Caki2 (cell line): ENCODE measurements around the gene CDK18. TPM values are rescaled to one million over a fixed set of nuclear protein-coding genes. Genes with fewer than 3 reads are reported as not detected.

Source experiments
- DNase-seq: peaks from one replicate; pipeline ENCODE4 v3.0.0-alpha.2; 2015; ENCODE audit warnings: low read depth
- in situ Hi-C: cut with HindIII; loops from 2 replicates; pipeline ENCODE4 v1.10.0; 2016; ENCODE audit warnings: low sequenced_read_pairs, low pct_unique_long_range_greater_than_20kb, mixed read lengths
- total RNA-seq: library from RNA; depleted of rRNA; stranded (reverse); fragments of >200 nt; shearing (Covaris generic); gene quantifications from 2 replicates; pipeline ENCODE4 v1.2.3, GENCODE V29; 2014; ENCODE audit warnings: low replicate concordance

CDK18 gene
- total RNA-seq, 1 experiment from 2014 or later, result 4.5 TPM

DNA sequence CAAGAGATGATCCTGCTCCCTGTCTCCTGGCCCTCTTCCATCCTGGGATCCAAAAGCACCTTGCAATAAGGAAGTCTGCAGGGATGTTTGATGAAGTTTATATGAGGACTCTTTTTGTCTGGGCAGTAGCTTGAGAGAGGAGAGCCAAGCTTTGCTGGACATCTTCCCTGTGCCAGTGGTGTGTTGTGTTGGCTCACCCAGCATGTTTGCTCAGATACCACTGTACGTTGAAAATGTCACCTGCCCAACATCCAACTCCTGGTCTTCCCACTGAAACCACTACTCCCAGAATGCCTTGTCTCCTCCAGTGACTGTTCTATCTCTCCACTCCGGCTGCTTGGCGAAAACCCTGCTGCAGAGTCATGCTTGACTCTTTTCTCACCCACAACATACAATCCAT, 12.8 kb downstream of the CDK18 start:
- no peak for DNase-seq
- in situ Hi-C loops, result no loop called here

DNA sequence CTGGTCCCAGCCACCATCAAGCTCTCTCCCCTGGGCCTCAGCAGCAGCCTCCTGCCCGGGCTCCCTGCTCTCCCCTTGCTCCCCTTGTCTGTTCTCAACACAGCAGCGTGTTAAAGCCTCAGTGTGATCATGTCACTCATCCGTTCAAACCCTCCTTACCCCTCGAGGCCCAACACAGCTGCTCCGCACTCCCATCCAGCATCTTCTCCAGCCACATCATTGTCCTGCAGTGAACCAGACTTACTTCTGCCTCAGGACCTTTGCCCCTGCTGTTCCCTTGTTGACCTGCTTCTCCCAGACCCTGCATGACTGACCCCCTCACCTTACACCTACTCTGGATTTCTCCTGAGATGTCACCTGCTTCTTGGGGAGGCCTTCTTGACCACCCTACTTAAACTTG, 13.3 kb downstream of the CDK18 start:
- no peak for DNase-seq
- in situ Hi-C loops, result no loop called here

DNA sequence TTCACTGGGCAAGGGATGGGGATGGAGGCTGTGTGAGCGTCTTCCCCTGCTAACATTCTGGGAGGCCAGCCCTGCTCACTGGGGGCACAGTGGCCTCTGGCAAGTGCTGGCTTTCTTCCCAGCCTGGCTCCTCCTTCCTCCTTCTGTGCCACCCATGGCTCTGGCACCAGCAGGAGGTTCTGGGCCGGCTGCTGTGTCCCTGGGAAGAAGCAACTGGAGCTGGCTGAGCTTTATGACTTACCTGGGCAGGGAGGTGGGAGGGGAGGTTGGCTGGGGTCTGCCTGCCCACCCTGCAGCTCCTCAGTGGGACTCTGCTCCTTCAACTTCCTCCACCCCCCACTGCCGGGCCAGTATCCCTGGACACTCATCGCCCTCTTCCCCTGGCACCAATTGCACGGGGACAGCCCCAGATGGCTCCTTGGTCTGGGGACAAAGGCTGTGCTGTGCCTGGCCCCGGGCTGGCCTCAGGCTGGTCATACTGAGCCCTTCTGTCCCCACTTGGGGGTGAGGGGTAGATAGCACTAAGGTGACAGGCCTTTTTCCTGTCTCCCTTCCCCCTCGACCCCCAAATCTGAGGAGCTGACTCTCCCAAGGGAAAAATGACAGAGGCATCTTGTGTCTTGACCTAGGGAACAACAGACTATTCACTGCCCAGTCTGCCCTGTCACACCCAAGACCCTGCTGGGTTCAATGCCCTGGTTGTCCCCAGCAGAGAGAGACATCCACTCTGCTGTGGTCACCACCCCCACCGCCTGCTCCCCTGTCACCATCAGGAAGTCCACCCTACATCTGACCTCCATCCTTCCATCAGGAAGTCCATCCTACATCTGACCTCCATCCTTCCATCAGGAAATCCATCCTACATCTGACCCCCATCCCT, 14.4 kb downstream of the CDK18 start:
- in situ Hi-C loops, result no loop called here
- DNase-seq, result no peak

DNA sequence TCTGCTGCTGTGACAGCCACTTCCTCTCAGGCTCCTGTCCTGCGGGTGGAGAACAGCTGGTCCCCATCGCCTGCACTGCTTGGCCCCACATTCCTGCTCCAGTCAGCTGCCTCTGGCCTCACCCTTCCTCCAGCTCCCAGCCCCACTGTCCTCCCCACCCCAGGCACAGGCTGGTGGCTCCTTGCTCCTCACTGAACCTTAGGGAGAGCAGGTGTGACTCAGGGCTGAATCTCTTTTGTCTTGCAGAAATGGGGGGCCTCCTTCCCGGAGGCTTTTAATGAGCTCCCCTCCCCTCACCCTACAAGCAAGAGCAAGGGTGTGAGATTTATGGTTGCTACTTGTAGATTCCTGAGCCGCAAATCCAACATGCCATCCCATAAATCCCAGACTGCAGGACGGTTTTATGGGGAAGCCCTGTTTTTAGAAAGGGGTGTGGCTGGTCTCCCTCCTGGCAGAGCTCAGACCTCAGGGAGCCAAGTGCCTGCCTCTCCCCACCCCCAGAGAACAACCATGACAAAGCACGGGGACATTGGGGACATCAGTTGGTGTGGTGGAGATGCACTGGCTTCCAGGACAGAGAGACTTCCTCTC, 15.2 kb downstream of the CDK18 start:
- in situ Hi-C loops, result no loop called here

DNA sequence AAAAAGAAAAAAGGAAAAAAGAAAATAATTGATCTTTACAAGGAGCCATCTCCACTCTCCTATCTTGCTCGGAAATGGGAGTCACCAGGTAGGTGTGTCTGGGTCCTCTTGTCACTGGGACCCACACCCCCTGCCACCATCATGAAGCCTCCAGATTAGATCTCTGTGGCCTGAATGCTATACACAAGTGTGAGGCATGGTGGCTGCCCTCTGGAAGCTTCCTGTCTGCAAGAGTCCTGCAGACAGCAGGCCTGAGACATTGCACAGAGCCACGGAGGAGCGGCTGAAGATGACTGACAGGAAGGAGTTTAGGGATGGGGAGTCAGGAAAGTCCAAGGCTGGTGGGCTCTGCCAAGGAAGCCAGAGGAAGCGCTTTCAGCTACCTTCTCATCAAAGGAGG, 16.2 kb downstream of the CDK18 start:
- in situ Hi-C loops, result no loop called here
- no peak for DNase-seq

More for the DNA sequence above, 15.2 kb downstream of the CDK18 start:
- DNase-seq, result no peak

DNA sequence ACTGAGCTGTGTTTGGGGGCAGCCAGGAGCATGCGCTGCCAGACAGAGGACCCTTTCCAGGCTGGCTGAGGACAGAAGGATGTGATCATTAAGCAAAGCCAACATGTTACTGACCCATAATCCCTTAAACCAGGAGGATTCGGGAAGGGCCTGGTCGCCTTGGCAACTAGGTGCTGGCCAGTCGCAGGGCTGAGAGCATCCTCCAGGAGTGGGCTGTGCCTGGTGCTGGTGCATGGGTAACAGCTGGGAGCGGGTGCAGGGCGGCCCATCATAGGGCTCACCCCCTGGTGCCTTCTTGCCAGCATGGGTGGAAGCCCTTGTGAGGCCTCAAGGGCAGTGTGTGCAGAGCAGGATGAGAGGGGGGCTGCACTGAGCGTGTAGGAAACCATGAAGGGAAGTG, 17.2 kb downstream of the CDK18 start:
- in situ Hi-C loops, result no loop called here
- no peak for DNase-seq

DNA sequence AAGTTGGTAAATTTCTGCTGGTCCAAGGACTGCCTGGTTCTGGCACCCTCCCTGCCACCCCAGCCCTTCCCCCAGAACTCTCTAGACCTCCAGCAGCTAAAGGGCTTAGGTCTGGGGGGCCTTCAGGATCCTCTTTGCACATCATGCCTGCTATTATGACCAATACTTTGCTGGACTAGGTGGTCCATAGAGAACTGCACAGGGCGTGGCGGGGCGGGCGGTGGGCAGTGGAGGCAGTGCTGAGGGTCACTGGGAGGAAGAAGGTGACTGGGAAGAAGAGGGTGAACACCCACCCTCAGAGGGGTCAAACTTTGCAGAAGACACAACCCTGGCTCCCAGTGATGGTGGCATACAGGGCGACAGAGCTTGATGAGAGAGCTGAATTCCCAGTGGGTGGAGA, 18.2 kb downstream of the CDK18 start:
- no peak for DNase-seq
- in situ Hi-C loops, result no loop called here

DNA sequence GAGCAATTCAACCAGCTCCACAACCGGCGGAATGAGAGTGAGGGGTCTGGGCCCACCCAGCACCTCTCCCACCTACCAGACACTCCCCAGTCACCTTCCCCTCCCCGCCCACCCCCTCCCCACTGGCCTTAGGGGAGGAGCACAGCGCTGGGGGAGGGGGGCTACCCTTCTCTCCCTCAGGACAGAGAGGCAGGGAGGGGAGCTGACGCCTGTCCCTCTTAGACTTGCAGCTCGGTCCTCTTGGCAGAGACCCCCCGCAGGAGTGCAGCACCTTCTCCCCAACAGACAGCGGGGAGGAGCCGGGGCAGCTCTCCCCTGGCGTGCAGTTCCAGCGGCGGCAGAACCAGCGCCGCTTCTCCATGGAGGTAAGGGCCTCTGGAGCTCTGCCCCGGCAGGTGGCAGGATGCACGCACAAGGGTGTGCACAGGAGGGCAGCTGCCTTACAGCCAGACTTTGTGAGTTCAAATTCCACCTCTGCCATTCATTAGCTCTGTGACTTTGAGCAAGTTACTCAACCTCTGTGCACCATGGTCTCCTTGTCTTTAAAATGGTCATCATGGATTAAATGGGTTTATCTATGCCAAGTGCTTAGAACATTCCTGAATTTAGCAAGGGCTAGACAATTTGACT, 18.9 kb downstream of the CDK18 start:
- no peak for DNase-seq
- in situ Hi-C loops, result no loop called here

DNA sequence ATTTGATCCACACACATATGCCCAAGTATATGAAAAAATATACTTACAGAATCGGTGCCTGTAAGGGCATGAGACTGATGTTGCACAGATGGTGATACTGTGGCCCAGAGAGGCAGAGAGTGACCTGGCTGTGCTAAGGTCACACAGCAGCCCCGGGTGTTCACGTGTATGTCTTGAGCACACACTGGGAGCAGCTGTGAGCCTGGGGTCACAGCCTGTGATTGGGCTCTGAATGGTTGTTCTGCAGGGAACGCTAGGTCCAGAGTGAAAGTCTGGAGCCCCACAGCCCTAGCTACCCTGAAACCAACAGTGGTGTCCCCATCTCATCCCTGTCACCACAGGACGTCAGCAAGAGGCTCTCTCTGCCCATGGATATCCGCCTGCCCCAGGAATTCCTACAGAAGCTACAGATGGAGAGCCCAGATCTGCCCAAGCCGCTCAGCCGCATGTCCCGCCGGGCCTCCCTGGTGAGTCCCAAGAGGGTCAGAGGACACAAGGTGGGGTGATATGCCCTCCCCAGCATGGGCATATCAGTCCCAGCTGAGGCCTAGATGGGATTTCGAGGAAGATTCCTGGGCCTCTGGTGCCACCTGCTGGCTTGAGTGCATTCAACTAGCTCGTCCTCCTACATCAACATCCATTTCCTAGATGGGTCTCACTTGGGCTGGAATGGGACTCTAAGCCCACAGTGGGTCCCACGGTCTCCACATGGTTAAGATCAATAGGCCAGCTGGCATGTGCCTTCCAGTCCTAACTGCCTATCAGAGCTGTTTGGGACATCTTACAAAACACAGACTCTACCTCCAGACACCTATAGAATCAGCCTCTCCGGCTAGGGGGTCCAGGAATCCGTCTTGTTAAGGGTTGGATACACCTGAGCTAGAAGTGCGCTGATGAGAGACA, 19.7 kb downstream of the CDK18 start:
- peak; percentile 37 for DNase-seq
- in situ Hi-C loops, result no loop called here

DNA sequence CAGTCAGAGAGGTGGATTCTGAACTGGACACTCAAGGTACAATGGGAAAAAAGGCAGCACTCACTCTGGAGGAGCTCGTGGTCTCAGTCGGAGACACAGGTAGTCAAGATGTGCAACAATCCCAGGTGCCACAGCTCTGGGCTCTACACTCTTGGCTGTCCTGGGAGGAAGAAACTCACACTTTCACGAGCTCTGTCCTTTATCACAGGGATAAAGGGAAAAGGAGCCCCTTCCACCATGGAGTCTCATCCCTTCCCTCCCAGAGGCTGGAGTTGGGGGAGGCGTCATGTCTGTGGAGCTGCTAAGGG, 20.3 kb downstream of the CDK18 start:
- DNase-seq, result no peak
- in situ Hi-C loops, result no loop called here

DNA sequence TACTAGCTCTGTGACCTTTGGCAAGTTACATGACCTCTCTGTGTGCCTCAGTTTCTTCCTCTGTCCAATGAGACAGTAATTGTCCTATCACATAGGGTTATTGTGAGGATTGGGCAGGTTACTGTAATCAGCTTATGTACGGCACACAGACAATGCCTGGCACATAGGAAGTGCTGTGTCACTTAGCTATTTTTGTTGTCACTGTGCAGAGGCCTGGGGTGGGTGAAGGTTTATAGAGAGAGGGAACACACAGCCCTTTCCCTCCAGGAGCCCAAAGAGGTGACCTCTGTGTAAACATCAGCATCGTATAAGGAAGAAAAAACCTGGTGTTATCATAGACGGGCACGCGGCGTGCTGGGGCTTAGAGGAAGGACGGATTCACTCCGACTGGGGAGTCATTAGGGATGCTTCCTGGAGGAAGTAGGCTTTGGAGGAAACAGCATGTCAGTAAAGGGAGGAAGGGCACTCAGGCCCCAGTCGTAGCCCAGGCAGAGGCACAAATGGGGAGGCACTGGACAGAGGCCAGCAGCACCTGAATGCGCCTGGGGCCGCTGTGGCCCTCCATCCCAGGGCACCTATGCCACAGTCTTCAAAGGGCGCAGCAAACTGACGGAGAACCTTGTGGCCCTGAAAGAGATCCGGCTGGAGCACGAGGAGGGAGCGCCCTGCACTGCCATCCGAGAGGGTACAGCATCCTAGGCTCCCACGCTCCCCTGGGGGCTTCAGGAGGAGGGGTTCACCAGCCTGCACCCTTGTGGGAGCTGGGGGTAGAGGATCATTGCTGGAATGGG, 21.2 kb downstream of the CDK18 start:
- no peak for DNase-seq
- in situ Hi-C loops, result no loop called here

DNA sequence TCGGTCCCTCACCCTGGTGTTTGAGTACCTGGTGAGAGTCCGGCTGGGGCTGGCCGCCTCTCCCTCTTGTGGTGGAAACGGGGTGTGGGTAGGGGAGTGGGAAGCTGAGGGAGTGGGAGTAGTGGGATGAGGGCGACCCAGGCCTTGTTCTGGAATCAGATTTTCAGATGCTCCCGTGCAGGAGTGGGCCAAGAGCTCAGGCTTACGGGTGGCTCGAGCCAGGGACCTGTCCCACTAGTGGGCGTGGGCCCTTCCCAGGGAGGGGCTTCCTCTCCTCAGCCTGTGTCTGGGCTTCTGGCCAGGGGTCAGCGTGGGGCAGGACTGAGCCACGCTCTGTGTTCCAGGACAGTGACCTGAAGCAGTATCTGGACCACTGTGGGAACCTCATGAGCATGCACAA, 22.0 kb downstream of the CDK18 start:
- no peak for DNase-seq
- in situ Hi-C loops, result no loop called here

DNA sequence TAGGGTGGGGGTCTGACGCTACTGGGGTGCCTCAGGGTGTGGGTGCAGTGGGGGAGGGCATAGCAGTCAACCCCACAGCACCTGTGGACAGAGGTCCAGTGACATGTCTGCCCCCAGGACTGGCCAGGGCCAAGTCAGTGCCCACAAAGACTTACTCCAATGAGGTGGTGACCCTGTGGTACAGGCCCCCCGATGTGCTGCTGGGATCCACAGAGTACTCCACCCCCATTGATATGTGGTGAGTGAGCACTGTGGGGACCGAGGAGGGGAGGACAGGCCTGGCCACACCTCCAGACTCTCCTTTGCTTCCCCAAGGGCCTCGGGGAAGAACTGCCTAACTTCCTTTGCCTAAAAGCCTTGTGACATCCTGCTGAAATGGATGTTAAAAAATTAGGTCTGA, 23.5 kb downstream of the CDK18 start:
- no peak for DNase-seq
- in situ Hi-C loops, result no loop called here

DNA sequence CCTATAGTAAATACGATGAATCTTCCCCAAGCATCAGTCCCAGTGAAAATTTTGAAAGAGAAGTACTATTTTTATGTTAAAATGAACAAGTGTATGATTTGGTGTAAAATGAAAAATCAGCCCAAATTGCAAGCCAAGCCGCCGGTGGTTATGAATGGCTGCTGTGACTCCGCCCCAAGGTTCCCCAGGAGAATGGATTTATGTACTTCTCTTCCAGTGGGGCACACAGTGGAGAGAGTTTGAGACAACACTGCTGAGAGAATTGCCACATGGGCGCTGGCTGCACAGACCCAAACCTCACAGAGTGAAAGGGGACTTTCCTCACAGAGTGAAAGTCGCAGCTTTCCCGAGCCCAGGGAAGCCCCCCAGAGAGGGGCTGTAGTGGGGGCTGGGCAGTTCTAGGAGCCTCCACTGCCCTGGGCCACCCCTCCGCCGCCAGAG, 24.0 kb downstream of the CDK18 start:
- DNase-seq, result no peak
- in situ Hi-C loops, result no loop called here

DNA sequence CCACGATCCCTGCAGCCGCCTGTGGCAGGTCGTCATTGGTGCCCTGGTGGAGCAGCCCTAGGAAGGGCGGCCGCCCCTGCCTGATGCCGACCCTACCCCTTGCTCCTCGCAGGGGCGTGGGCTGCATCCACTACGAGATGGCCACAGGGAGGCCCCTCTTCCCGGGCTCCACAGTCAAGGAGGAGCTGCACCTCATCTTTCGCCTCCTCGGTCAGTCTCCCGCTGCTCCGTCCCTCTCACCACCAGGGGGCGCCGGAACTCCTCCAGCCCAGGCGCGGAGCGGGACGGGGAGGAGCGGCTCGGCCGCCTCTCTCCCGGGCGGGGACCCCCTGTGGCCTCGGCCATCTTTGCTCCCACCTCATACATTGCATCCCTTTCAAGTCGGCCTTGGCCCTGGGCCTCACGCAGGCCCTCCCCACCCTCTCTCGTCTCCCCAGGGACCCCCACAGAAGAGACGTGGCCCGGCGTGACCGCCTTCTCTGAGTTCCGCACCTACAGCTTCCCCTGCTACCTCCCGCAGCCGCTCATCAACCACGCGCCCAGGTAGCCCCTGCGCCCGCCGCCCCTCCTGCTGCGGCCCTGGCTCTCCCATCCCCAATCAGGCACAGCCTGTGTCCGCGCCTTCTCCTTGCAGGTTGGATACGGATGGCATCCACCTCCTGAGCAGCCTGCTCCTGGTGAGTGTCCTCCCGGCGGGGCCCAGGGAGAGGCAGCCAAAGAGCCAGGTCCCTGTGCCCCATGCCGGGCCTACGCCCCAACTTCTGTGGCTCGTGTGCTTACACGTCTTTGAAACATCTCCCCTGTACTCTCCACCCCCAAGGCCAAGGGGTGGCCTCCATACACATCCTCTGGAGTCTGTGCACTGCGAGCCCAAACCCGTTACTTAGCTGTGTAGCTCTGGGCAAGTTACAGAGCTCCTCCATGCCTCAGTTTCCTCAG, 24.7 kb downstream of the CDK18 start:
- DNase-seq, result peak; percentile 50
- in situ Hi-C loops, result no loop called here

DNA sequence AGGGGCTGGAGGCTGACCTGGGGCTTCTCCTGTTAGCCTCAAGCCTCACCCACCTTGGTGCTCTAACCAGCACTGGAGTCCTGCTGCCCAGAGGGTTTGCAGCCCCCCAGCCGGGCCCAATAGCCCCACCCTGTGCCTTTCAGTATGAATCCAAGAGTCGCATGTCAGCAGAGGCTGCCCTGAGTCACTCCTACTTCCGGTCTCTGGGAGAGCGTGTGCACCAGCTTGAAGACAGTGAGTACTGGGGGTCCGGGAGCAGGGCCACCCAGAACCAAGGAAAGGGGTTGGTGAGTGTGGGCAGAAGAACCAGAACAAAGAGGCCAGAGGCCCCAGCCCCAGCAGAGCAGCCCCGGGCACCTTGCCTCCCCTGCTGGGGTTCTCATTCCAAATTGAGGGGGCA, 25.6 kb downstream of the CDK18 start:
- no peak for DNase-seq
- in situ Hi-C loops, result no loop called here
